ENCODE results near the gene IL17D.

GRCh38 chr13:20684041-20684440, 19.5 kb upstream of the IL17D start:
- TF ChIP-seq CTCF (IDR thresholded peaks at IDR 0.05): no peak
- TF ChIP-seq POLR2A (IDR thresholded peaks at IDR 0.05): no peak
